Stimulated activated CD8-positive, alpha-beta memory T cell treated with anti-CD3 and anti-CD28 coated beads, Interleukin-12 subunit alpha, Interleukin-12 subunit beta, amount 100 ng/mL, for 24 hours (primary cell): Measurements from ENCODE around the gene COPZ1.
"Not testable (repeated sequence)": the region's sequence is repeated elsewhere in the genome, so short reads cannot be mapped to it uniquely, and the experiment has no call there.

Experiments
- DNase-seq: peaks from one replicate; pipeline ENCODE4 v3.0.0-alpha.2; 2020; ENCODE audit errors: extremely low read depth

The COPZ1 gene

GRCh38 chr12:54324617-54325441, at the start of gene COPZ1:
TSS of gene COPZ1 (plus strand) at chr12:54325131. CDS start at chr12:54325164, 33 bp downstream.
- peak; percentile 80 for DNase-seq

- no peak for DNase-seq
These were observed 48.6 kb upstream of the COPZ1 start for GRCh38 chr12:54276368-54276767.

- DNase-seq: no peak
These were observed 47.1 kb upstream of the COPZ1 start for GRCh38 chr12:54277823-54278276.

GRCh38 chr12:54279227-54279631, 45.7 kb upstream of the COPZ1 start:
- no peak for DNase-seq

GRCh38 chr12:54279632-54280467, 45.1 kb upstream of the COPZ1 start, which contains the start of gene CBX5:
TSS of gene CBX5 (minus strand) at chr12:54280122. CDS start at chr12:54257650, 22,472 bp downstream.
- peak; percentile 97 for DNase-seq

- DNase-seq: peak; percentile 84
These were observed 44.3 kb upstream of the COPZ1 start, which contains the start of gene HNRNPA1 for GRCh38 chr12:54280468-54281260. TSS of gene HNRNPA1 (plus strand) at chr12:54280726. CDS start at chr12:54280808, 82 bp downstream.

- DNase-seq: not testable (repeated sequence)
These were observed 43.7 kb upstream of the COPZ1 start for GRCh38 chr12:54281261-54281638.

GRCh38 chr12:54281694-54282093, 43.2 kb upstream of the COPZ1 start:
- DNase-seq: not testable (repeated sequence)

- DNase-seq: no peak
These were observed 41.9 kb upstream of the COPZ1 start for GRCh38 chr12:54282949-54283593.

- DNase-seq: not testable (repeated sequence)
These were observed 40.7 kb upstream of the COPZ1 start for GRCh38 chr12:54284070-54284780.

- DNase-seq: no peak
These were observed 39.5 kb upstream of the COPZ1 start for GRCh38 chr12:54285150-54286041.

- no peak for DNase-seq
These were observed 38.6 kb upstream of the COPZ1 start for GRCh38 chr12:54286042-54287030.

GRCh38 chr12:54287261-54288157, 37.4 kb upstream of the COPZ1 start:
- DNase-seq: no peak

GRCh38 chr12:54292083-54292930, 32.6 kb upstream of the COPZ1 start:
- no peak for DNase-seq

GRCh38 chr12:54292931-54293241, 32.0 kb upstream of the COPZ1 start:
- DNase-seq: no peak
